Smooth muscle cell (in vitro differentiated cells): Measurements from ENCODE around the gene ANGPTL3. TPM values are rescaled to one million over a fixed set of nuclear protein-coding genes. Genes with fewer than 3 reads are reported as not detected.

Experiments
- DNase-seq: peaks from one replicate; lab custom pipeline; 2025; ENCODE audit not compliant: unreplicated experiment; lab: John Stamatoyannopoulos, UW
- H2AFZ ChIP-seq: fragments of 200-600 bp; sonication (generic); 2 replicates; pipeline ENCODE4 v1.6.0; 2016; ENCODE audit warnings: antibody characterized with exemption, low read depth, mild to moderate bottlenecking
- H3F3A ChIP-seq: fragments of 200-600 bp; sonication (generic); 2 replicates; pipeline ENCODE4 v1.6.0; 2017; ENCODE audit warnings: antibody characterized with exemption, low read depth
- H3K27ac ChIP-seq: fragments of 200-600 bp; sonication (generic); 2 replicates; pipeline ENCODE4 v1.5.1; 2016; ENCODE audit warnings: low read depth, mild to moderate bottlenecking
- H3K27me3 ChIP-seq: fragments of 200-600 bp; sonication (generic); 2 replicates; pipeline ENCODE4 v1.6.1; 2016; ENCODE audit warnings: low read depth, mild to moderate bottlenecking
- H3K36me3 ChIP-seq: fragments of 200-600 bp; sonication (generic); 2 replicates; pipeline ENCODE4 v1.5.1; 2016; ENCODE audit warnings: low read depth
- H3K4me1 ChIP-seq: fragments of 200-600 bp; sonication (generic); 2 replicates; pipeline ENCODE4 v1.5.1; 2016; ENCODE audit warnings: low read depth
- H3K4me2 ChIP-seq: fragments of 200-600 bp; sonication (generic); 2 replicates; pipeline ENCODE4 v1.6.0; 2016; ENCODE audit warnings: mild to moderate bottlenecking
- H3K4me3 ChIP-seq: fragments of 200-600 bp; sonication (generic); 2 replicates; pipeline ENCODE4 v1.5.1; 2016; ENCODE audit warnings: mild to moderate bottlenecking
- H3K79me2 ChIP-seq: fragments of 200-600 bp; sonication (generic); 2 replicates; pipeline ENCODE4 v1.6.0; 2016; ENCODE audit warnings: low read depth, mild to moderate bottlenecking
- H3K9ac ChIP-seq: fragments of 200-600 bp; sonication (generic); 2 replicates; pipeline ENCODE4 v1.6.0; 2016; ENCODE audit warnings: low read depth
- H3K9me3 ChIP-seq: fragments of 200-600 bp; sonication (generic); replicated peaks from 2 replicates; pipeline ENCODE4 v1.5.1; 2016; ENCODE audit warnings: low read depth
- H4K20me1 ChIP-seq: fragments of 200-600 bp; sonication (generic); 2 replicates; pipeline ENCODE4 v1.6.0; 2016; ENCODE audit warnings: low read depth
- CTCF ChIP-seq: fragments of 200-600 bp; sonication (generic); IDR thresholded peaks from 2 replicates; pipeline ENCODE4 v1.5.1; 2017; ENCODE audit warnings: borderline replicate concordance, mild to moderate bottlenecking, antibody characterized with exemption; ENCODE audit not compliant: insufficient read depth, poor library complexity, severe bottlenecking
- WGBS: methylation state at CpG from one replicate; pipeline ENCODE4 v1.1.7; 2016; ENCODE audit warnings: low lambda C conversion rate; 5-methylcytosine and 5-hydroxymethylcytosine counted together
- polyA plus RNA-seq: library from polyadenylated mRNA; unstranded; fragments of >200 nt; fragmentation: Nextera tagmentation; extraction: Ambion mirVana; gene quantifications from 2 replicates; pipeline ENCODE4 v1.2.1, GENCODE V29; 2016
- total RNA-seq: library from RNA; depleted of rRNA; stranded (reverse); fragments of >200 nt; gene quantifications from 2 replicates; pipeline ENCODE4 v1.2.3, GENCODE V29; 2014

ANGPTL3 gene
- total and polyA plus RNA-seq, 2 experiments from 2014 or later = not detected

GRCh38 chr1:62593825-62594394 is 3.4 kb upstream of the ANGPTL3 start:
- H3K36me3 ChIP-seq = no peaks in the 10 kb centered on the region
- H3K4me2 ChIP-seq = no peak overlapping the region
- no peak overlapping the region for H3K27ac ChIP-seq
- no peaks in the 10 kb centered on the region for H3K27me3 ChIP-seq
- 30% methylated on average over 2 of the region's 2 CpGs for WGBS
- no peak for TF ChIP-seq CTCF
- no peak overlapping the region for H3K9ac ChIP-seq
- no peaks in the 10 kb centered on the region for H3K4me1 ChIP-seq
- DNase-seq = no peak
- no peaks in the 10 kb centered on the region for H3F3A ChIP-seq
- no peak overlapping the region for H3K4me3 ChIP-seq
- no peaks in the 10 kb centered on the region for H3K79me2 ChIP-seq
- H3K9me3 ChIP-seq = no peaks in the 10 kb centered on the region
- no peak overlapping the region for H2AFZ ChIP-seq
- no peaks in the 10 kb centered on the region for H4K20me1 ChIP-seq

- H3K36me3 ChIP-seq = no peaks in the 10 kb centered on the region
- H3K79me2 ChIP-seq = no peaks in the 10 kb centered on the region
- TF ChIP-seq CTCF = no peak
- H3K27me3 ChIP-seq = no peaks in the 10 kb centered on the region
- no peak for DNase-seq
- H3F3A ChIP-seq = no peaks in the 10 kb centered on the region
- no peak overlapping the region for H3K4me3 ChIP-seq
- no peak overlapping the region for H3K4me2 ChIP-seq
- no peak overlapping the region for H3K27ac ChIP-seq
- no peak overlapping the region for H2AFZ ChIP-seq
- no peaks in the 10 kb centered on the region for H3K9me3 ChIP-seq
- WGBS = 98% methylated on average over 3 of the region's 3 CpGs
- H3K9ac ChIP-seq = no peak overlapping the region
- no peaks in the 10 kb centered on the region for H3K4me1 ChIP-seq
- H4K20me1 ChIP-seq = no peaks in the 10 kb centered on the region
Measured at GRCh38 chr1:62595647-62596046, 1.7 kb upstream of the ANGPTL3 start.

GRCh38 chr1:62599044-62599443 is 1.7 kb downstream of the ANGPTL3 start:
- Histone ChIP-seq H3K9ac (no peak overlapping the region), H3K27ac (no peak overlapping the region), H2AFZ (no peak overlapping the region), H3K79me2 (no peaks in the 10 kb centered on the region), H3K27me3 (no peaks in the 10 kb centered on the region), H3K36me3 (no peaks in the 10 kb centered on the region), H3F3A (no peaks in the 10 kb centered on the region), H3K4me2 (no peak overlapping the region), H3K4me3 (no peak overlapping the region), H3K9me3 (no peaks in the 10 kb centered on the region), H3K4me1 (no peaks in the 10 kb centered on the region), H4K20me1 (no peaks in the 10 kb centered on the region)
- no peak for TF ChIP-seq CTCF
- WGBS = 95% methylated on average over 5 of the region's 5 CpGs
- no peak for DNase-seq

- no peak overlapping the region for H2AFZ ChIP-seq
- H3K27ac ChIP-seq = no peak overlapping the region
- H3K36me3 ChIP-seq = no peaks in the 10 kb centered on the region
- no peak overlapping the region for H3K4me3 ChIP-seq
- H3K9me3 ChIP-seq = no peaks in the 10 kb centered on the region
- no peak for TF ChIP-seq CTCF
- no peaks in the 10 kb centered on the region for H3K27me3 ChIP-seq
- no peak overlapping the region for H3K9ac ChIP-seq
- no peak overlapping the region for H3K4me2 ChIP-seq
- no peaks in the 10 kb centered on the region for H3F3A ChIP-seq
- no peaks in the 10 kb centered on the region for H3K4me1 ChIP-seq
- H3K79me2 ChIP-seq = no peaks in the 10 kb centered on the region
- WGBS = 95% methylated on average over 2 of the region's 2 CpGs
- no peaks in the 10 kb centered on the region for H4K20me1 ChIP-seq
- no peak for DNase-seq
Measured at GRCh38 chr1:62601457-62601856, 4.1 kb downstream of the ANGPTL3 start.
